NB4 (cell line): Measurements from ENCODE around the gene ESYT2.

ENCODE experiments used
- TF ChIP-seq, protein P1 (sequence below): IDR thresholded peaks from 2 replicates; pipeline ENCODE4 v1.6.1; 2011; ENCODE audit warnings: low read depth, low read length
- TF ChIP-seq, protein P2 (sequence below): IDR thresholded peaks from one replicate; pipeline ENCODE4 v1.5.1; 2012; ENCODE audit warnings: low read depth, low read length

DNA sequence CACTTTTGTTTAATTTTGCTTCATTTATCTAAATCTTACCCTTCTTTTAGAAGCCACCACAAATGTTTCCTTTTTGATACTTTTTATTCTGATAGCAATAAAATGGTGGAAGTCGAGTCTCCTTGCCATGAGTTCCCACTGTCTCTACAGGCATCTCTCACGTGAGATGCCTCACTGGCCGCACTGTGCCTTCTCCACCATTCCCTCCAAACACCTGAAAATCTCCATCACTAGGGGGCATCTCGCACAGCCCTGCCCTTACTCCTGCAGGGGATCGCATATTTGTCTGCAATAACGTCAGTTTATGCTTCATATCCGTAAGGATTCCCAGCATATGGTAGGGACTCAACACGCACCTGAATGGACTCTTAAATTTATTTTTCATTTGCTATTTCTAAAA lies 68.4 kb downstream of the ESYT2 start:
- TF ChIP-seq, protein P1, sequence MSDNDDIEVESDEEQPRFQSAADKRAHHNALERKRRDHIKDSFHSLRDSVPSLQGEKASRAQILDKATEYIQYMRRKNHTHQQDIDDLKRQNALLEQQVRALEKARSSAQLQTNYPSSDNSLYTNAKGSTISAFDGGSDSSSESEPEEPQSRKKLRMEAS, result no peak
- TF ChIP-seq, protein P2, sequence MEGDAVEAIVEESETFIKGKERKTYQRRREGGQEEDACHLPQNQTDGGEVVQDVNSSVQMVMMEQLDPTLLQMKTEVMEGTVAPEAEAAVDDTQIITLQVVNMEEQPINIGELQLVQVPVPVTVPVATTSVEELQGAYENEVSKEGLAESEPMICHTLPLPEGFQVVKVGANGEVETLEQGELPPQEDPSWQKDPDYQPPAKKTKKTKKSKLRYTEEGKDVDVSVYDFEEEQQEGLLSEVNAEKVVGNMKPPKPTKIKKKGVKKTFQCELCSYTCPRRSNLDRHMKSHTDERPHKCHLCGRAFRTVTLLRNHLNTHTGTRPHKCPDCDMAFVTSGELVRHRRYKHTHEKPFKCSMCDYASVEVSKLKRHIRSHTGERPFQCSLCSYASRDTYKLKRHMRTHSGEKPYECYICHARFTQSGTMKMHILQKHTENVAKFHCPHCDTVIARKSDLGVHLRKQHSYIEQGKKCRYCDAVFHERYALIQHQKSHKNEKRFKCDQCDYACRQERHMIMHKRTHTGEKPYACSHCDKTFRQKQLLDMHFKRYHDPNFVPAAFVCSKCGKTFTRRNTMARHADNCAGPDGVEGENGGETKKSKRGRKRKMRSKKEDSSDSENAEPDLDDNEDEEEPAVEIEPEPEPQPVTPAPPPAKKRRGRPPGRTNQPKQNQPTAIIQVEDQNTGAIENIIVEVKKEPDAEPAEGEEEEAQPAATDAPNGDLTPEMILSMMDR, result peak; percentile 10
